Mesothelial cell of epicardium (in vitro differentiated cells): Measurements from ENCODE around the gene CD2. TPM values are rescaled to one million over a fixed set of nuclear protein-coding genes. Genes with fewer than 3 reads are reported as not detected.

Experiments used
- DNase-seq, 2 experiments: peaks; one replicate each; pipeline ENCODE4 v3.0.0; 2021; ENCODE audit warnings: low spot score in 2 of 2; ENCODE audit not compliant: unreplicated experiment in 2 of 2
- H3K27ac Mint-ChIP-seq: 2 replicates; pipeline ENCODE4 v1.8.0; 2021; ENCODE audit warnings: mixed read lengths
- H3K27me3 Mint-ChIP-seq: 2 replicates; pipeline ENCODE4 v1.8.0; 2021; ENCODE audit warnings: low read depth, mixed read lengths
- H3K36me3 Mint-ChIP-seq: 2 replicates; pipeline ENCODE4 v1.8.0; 2021; ENCODE audit warnings: mixed read lengths
- H3K4me1 Mint-ChIP-seq: 2 replicates; pipeline ENCODE4 v1.8.0; 2021; ENCODE audit warnings: mixed read lengths
- H3K4me3 Mint-ChIP-seq: 2 replicates; pipeline ENCODE4 v1.8.0; 2021; ENCODE audit warnings: mild to moderate bottlenecking, moderate library complexity, mixed read lengths
- H3K9me3 Mint-ChIP-seq: 2 replicates; pipeline ENCODE4 v1.8.0; 2021; ENCODE audit warnings: mixed read lengths
- total RNA-seq: library from RNA; stranded (reverse); gene quantifications from 3 replicates; pipeline ENCODE4 v1.2.1, GENCODE V29; 2021
- TF ChIP-seq, protein P1 (sequence below): fragments of 200-600 bp; sonication (generic); IDR thresholded peaks from one replicate; pipeline ENCODE4 v1.5.0; 2021; ENCODE audit warnings: antibody characterized with exemption; ENCODE audit not compliant: unreplicated experiment

Gene CD2
- total RNA-seq, 1 donor from 2014 or later, result not detected

DNA sequence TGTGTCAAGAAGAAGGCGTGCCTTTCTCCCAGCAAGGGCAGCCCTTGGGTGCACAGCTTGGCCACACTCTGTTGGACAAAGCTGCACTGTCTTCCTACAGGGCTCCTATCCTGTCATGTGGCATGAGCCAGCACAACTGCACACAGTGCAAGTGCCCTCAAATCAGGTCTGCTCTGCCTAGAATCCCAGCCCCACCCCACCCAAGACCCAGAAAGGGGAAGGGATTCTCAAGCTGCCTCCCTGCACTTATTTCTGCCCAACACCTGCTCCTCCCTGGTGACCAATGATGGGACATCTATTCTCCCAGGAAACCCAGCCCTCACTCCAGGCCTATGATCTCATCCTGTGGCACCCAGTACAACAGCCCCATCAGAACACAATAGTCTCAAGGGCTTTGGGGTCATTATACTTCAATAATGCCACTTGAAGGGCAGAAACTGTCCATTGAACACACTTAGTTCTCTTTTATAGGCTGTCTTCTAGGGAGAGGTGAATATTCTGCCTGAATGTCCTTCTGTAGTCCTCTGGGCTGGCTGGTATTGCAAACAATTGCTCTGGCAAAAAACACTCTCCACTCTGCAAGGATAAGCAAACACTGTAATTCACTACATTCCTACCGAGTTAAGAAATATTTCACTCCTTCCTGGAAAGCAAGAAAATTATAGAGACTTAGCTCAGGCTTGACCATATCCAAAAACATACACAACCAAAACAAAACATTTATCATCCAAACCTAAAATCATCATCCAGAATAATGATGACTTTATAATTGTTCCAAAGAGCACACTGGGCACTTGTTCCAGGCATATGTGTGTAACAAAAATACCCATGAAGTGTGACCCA, 43.6 kb upstream of the CD2 start:
- Mint-ChIP-seq H3K27ac (peak overlapping the region; percentile 14), H3K4me1 (peaks cover 36% of the 10 kb centered on the region)

DNA sequence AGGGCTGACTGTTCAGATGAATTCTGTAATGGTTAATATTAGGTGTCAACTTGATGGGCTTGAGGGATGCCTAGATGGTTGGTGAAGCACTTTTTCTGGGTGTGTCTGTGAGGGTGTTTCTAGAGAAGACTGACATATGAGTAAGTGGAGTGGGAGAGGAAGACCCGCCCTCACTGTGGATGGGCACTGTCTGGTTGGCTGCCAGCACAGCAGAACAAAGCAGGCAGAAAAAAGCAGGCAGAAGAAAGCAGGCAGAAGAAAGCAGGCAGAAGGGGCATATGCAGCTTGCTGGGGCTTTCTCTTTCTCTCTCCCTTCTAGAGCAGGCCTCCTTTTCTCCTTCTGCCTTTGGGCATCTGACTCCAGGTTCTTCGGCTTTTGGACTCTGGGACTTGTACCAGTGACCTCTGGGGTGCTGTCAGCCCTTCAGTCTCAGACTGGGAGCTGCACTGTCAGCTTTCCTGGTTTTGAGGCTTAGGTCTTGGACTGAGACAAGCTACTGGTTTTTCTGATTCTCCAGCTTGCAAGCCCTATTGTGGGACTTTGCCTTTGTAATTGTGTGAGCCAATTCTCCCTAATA, 42.9 kb upstream of the CD2 start:
- Mint-ChIP-seq H3K9me3 (peaks cover 7% of the 10 kb centered on the region), H3K27me3 (no peaks in the 10 kb centered on the region), H3K27ac (no peak overlapping the region), H3K4me1 (peaks cover 36% of the 10 kb centered on the region), H3K4me3 (no peak overlapping the region), H3K36me3 (no peaks in the 10 kb centered on the region)
- no peak for DNase-seq
- TF ChIP-seq, protein P1, sequence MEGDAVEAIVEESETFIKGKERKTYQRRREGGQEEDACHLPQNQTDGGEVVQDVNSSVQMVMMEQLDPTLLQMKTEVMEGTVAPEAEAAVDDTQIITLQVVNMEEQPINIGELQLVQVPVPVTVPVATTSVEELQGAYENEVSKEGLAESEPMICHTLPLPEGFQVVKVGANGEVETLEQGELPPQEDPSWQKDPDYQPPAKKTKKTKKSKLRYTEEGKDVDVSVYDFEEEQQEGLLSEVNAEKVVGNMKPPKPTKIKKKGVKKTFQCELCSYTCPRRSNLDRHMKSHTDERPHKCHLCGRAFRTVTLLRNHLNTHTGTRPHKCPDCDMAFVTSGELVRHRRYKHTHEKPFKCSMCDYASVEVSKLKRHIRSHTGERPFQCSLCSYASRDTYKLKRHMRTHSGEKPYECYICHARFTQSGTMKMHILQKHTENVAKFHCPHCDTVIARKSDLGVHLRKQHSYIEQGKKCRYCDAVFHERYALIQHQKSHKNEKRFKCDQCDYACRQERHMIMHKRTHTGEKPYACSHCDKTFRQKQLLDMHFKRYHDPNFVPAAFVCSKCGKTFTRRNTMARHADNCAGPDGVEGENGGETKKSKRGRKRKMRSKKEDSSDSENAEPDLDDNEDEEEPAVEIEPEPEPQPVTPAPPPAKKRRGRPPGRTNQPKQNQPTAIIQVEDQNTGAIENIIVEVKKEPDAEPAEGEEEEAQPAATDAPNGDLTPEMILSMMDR, result no peak

More for the DNA sequence above, 43.6 kb upstream of the CD2 start:
- Mint-ChIP-seq H3K36me3 (no peaks in the 10 kb centered on the region), H3K4me3 (no peak overlapping the region), H3K27me3 (no peaks in the 10 kb centered on the region), H3K9me3 (peaks cover under 1% of the 10 kb centered on the region)
- TF ChIP-seq, protein P1, result no peak
- no peak for DNase-seq

DNA sequence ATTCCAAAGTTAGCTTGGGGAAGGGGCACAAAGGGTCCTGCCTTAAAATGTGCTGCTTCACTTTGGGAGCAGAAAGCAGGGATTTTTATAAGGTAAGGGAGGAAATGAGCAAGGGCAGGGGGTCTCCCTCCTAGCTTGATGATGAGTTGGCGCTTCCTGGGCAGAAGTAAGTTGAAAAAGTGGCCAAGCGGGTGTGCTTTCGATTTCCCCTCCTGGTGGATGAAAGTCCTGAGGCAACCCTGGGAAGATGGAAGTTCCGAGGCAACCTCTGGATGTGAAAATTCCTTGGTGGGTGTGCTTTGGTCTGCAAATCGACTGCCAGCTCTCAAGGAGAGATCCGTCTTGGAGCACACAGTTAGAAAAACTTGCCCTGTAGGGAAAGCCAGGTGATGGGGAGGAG, 41.7 kb upstream of the CD2 start:
- H3K27ac Mint-ChIP-seq, result no peak overlapping the region
- H3K4me3 Mint-ChIP-seq, result no peak overlapping the region
- DNase-seq, result no peak
- TF ChIP-seq, protein P1, result no peak
- peaks cover 10% of the 10 kb centered on the region for H3K9me3 Mint-ChIP-seq
- H3K27me3 Mint-ChIP-seq, result no peaks in the 10 kb centered on the region
- no peaks in the 10 kb centered on the region for H3K36me3 Mint-ChIP-seq
- H3K4me1 Mint-ChIP-seq, result peaks cover 36% of the 10 kb centered on the region

DNA sequence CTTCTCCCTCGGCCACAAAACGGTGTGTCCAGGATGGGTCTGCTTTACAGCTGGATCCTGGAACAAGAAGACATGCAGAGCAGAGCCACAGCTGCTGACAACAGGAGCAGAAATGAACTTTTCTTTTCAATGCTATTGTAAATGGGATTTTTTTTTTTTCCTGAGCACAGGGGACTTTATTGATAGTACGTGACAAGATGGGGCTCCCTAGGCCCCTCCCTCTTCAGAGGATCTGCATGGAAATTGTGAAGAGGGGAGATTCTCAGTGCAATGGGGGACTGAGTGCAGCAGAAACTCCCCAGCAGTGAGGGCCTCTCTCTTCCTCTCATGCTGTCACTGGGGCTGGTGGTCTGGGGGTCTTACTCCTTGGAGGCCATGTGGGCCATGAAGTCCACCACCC, 40.8 kb upstream of the CD2 start:
- peaks cover 26% of the 10 kb centered on the region for H3K4me1 Mint-ChIP-seq
- H3K4me3 Mint-ChIP-seq, result no peak overlapping the region
- no peak overlapping the region for H3K27ac Mint-ChIP-seq

DNA sequence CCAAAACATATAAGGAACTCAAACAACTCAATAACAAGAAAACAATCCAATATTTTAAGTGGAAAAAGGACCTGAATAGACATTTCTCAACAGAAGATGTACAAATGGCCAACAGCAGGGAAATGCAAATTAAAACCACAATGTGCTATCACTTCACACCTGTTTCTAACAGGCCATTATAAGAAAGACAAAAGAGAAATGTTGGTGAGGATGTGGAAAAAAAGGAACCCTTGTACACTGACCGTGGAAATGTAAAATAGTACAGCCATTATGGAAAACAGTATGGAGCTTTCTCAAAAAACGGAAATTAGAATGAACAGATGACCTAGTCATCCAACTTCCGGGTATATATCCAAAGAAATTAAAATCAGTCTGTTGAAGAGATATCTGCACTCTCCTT, 37.8 kb upstream of the CD2 start:
- H3K36me3 Mint-ChIP-seq, result no peaks in the 10 kb centered on the region
- no peak overlapping the region for H3K27ac Mint-ChIP-seq
- H3K4me1 Mint-ChIP-seq, result peaks cover 14% of the 10 kb centered on the region
- H3K4me3 Mint-ChIP-seq, result no peak overlapping the region
- DNase-seq, result no peak
- no peaks in the 10 kb centered on the region for H3K27me3 Mint-ChIP-seq
- TF ChIP-seq, protein P1, result no peak
- H3K9me3 Mint-ChIP-seq, result peaks cover 14% of the 10 kb centered on the region

More for the DNA sequence above, 40.8 kb upstream of the CD2 start:
- TF ChIP-seq, protein P1, result no peak
- no peaks in the 10 kb centered on the region for H3K36me3 Mint-ChIP-seq
- no peaks in the 10 kb centered on the region for H3K27me3 Mint-ChIP-seq
- no peak for DNase-seq
- H3K9me3 Mint-ChIP-seq, result peaks cover 10% of the 10 kb centered on the region
